ENCODE data around the gene ETV6. TPM values are rescaled to one million over a fixed set of nuclear protein-coding genes. Genes with fewer than 3 reads are reported as not detected.
A peak's percentile ranks its signal among the peaks of the same experiment; 100 is the strongest.

Gene ETV6
- total RNA-seq, 6 donors from 2014 or later = 22.2 to 93.2 (median 37.5) TPM

GRCh38 chr12:11805043-11805442 lies 155.6 kb downstream of the ETV6 start:
- DNase-seq (no peak), ATAC-seq (ENCODE audit: low FRiP score in 2 of 2) (no peak)
- peaks cover 0 to 7% (median 0%) of the 10 kb centered on the region in 4 donors for H3K4me1 ChIP-seq
- H3K27ac ChIP-seq = no peak overlapping the region
- H3K4me3 ChIP-seq = no peak overlapping the region
- H3K36me3 ChIP-seq = no peaks in the 10 kb centered on the region
- H3K9me3 ChIP-seq = no peaks in the 10 kb centered on the region
- WGBS, 2 donors = 66 to 71% methylated on average over 3 of the region's 3 CpGs
- TF ChIP-seq POLR2AphosphoS5 (IDR thresholded peaks at IDR 0.05) (no peak), CTCF (IDR thresholded peaks at IDR 0.05) (no peak), POLR2A (IDR thresholded peaks at IDR 0.05) (no peak)
- H3K27me3 ChIP-seq = no peaks in the 10 kb centered on the region

GRCh38 chr12:11805680-11806079 lies 156.2 kb downstream of the ETV6 start:
- Histone ChIP-seq H3K36me3 (no peaks in the 10 kb centered on the region), H3K27ac (no peak overlapping the region), H3K4me1 (peaks cover 0 to 7% (median 1%) of the 10 kb centered on the region in 4 donors), H3K27me3 (no peaks in the 10 kb centered on the region), H3K4me3 (no peak overlapping the region), H3K9me3 (no peaks in the 10 kb centered on the region)
- TF ChIP-seq EP300 (IDR thresholded peaks at IDR 0.05) (no peak), POLR2AphosphoS5 (IDR thresholded peaks at IDR 0.05) (no peak), CTCF (IDR thresholded peaks at IDR 0.05) (no peak), POLR2A (IDR thresholded peaks at IDR 0.05) (no peak)
- ATAC-seq (ENCODE audit: low FRiP score in 2 of 2) (no peak), DNase-seq (no peak)
- WGBS, 2 donors = 81 to 88% methylated on average over 3 of the region's 3 CpGs

GRCh38 chr12:11807458-11807857 lies 158.0 kb downstream of the ETV6 start:
- no peak overlapping the region for H3K4me3 ChIP-seq
- H3K4me1 ChIP-seq = peaks cover 8 to 19% (median 15%) of the 10 kb centered on the region in 4 donors
- H3K27ac ChIP-seq = no peak overlapping the region
- H3K9me3 ChIP-seq = no peaks in the 10 kb centered on the region
- DNase-seq (no peak), ATAC-seq (ENCODE audit: low FRiP score in 2 of 2) (no peak)
- no peaks in the 10 kb centered on the region for H3K27me3 ChIP-seq
- H3K36me3 ChIP-seq = no peaks in the 10 kb centered on the region
- TF ChIP-seq EP300 (IDR thresholded peaks at IDR 0.05) (no peak), CTCF (IDR thresholded peaks at IDR 0.05) (no peak), POLR2A (IDR thresholded peaks at IDR 0.05) (no peak), POLR2AphosphoS5 (IDR thresholded peaks at IDR 0.05) (no peak)

GRCh38 chr12:11808931-11809330 lies 159.5 kb downstream of the ETV6 start:
- TF ChIP-seq POLR2AphosphoS5 (IDR thresholded peaks at IDR 0.05) (no peak), CTCF (IDR thresholded peaks at IDR 0.05) (no peak), POLR2A (IDR thresholded peaks at IDR 0.05) (no peak), EP300 (IDR thresholded peaks at IDR 0.05) (no peak)
- ATAC-seq (ENCODE audit: low FRiP score in 2 of 2) (no peak), DNase-seq (no peak)
- no peak overlapping the region for H3K27ac ChIP-seq
- H3K36me3 ChIP-seq = no peaks in the 10 kb centered on the region
- H3K4me1 ChIP-seq = peaks cover 23 to 33% (median 30%) of the 10 kb centered on the region in 4 donors
- no peak overlapping the region for H3K4me3 ChIP-seq
- H3K27me3 ChIP-seq = no peaks in the 10 kb centered on the region
- no peaks in the 10 kb centered on the region for H3K9me3 ChIP-seq
- 85 to 87% methylated on average over 8 of the region's 8 CpGs for WGBS, 2 donors

- Histone ChIP-seq H3K9me3 (no peaks in the 10 kb centered on the region), H3K27ac (peak overlapping the region in 2 of 4 donors; percentile 69 to 76), H3K27me3 (no peaks in the 10 kb centered on the region), H3K4me3 (no peak overlapping the region), H3K36me3 (no peaks in the 10 kb centered on the region), H3K4me1 (peaks cover 32 to 41% (median 38%) of the 10 kb centered on the region in 4 donors)
- TF ChIP-seq CTCF (IDR thresholded peaks at IDR 0.05) = no peak
- no peak for TF ChIP-seq POLR2A (IDR thresholded peaks at IDR 0.05)
- no peak for TF ChIP-seq POLR2AphosphoS5 (IDR thresholded peaks at IDR 0.05)
- TF ChIP-seq EP300 (IDR thresholded peaks at IDR 0.05) = no peak
- peak in 1 of 2 donors; percentile 13 for ATAC-seq (ENCODE audit: low FRiP score in 2 of 2)
- no peak for DNase-seq
- WGBS, 2 donors = 54 to 70% methylated on average over 3 of the region's 3 CpGs
Observed at GRCh38 chr12:11810206-11810545, 160.7 kb downstream of the ETV6 start.

All from upper lobe of left lung (tissue), 6 donors.